Caco-2 (cell line): ENCODE data around the gene SATB2. TPM values are rescaled to one million over a fixed set of nuclear protein-coding genes. Genes with fewer than 3 reads are reported as not detected.

Source experiments
- BruUV-seq: library from RNA; stranded (reverse); fragments of 400-500 nt; replicated peaks from 2 replicates; lab custom pipeline; 2021; lab: Mats Ljungman, UMichigan
- CTCF ChIA-PET: fragments of 300-600 bp; sonication (Branson Sonifier 250); formaldehyde crosslinking; loops from one replicate; lab custom pipeline; 2022; ENCODE audit warnings: antibody characterized with exemption; lab: Charles Lee
- POLR2A ChIA-PET: fragments of 300-600 bp; sonication (Branson Sonifier 250); formaldehyde crosslinking; loops from one replicate; lab custom pipeline; 2022; ENCODE audit warnings: antibody characterized with exemption; lab: Charles Lee
- DNase-seq, 2 experiments: peaks; one replicate each; pipeline versions ENCODE4 v3.0.0 to v3.0.0-alpha.2; 2020 to 2022
- H3K27me3 ChIP-seq: replicated peaks from 2 replicates; pipeline ENCODE4 v1.6.0; 2011; ENCODE audit warnings: low read length; ENCODE audit not compliant: control insufficient read depth, insufficient read depth
- H3K36me3 ChIP-seq: 2 replicates; pipeline ENCODE4 v1.5.1; 2011; ENCODE audit warnings: low read length; ENCODE audit not compliant: control insufficient read depth, insufficient read depth
- H3K4me1 ChIP-seq: fragments of 250-450 bp; sonication (Bioruptor Pico); 2 replicates; pipeline ENCODE4 v1.5.1; 2020; ENCODE audit warnings: mild to moderate bottlenecking
- H3K4me3 ChIP-seq: 2 replicates; pipeline ENCODE4 v1.5.1; 2011; ENCODE audit warnings: low read depth, mild to moderate bottlenecking, control low read depth, low read length
- H3K9me3 ChIP-seq: fragments of 250-450 bp; sonication (Bioruptor Pico); 2 replicates; pipeline ENCODE4 v1.5.1; 2020; ENCODE audit warnings: mild to moderate bottlenecking, moderate library complexity
- H3K27ac Mint-ChIP-seq: one replicate; pipeline ENCODE4 v1.8.0; 2022; ENCODE audit warnings: mixed read lengths; ENCODE audit not compliant: unreplicated experiment
- H3K27me3 Mint-ChIP-seq: one replicate; pipeline ENCODE4 v1.8.0; 2022; ENCODE audit warnings: mixed read lengths; ENCODE audit not compliant: insufficient read depth, unreplicated experiment
- H3K36me3 Mint-ChIP-seq: one replicate; pipeline ENCODE4 v1.8.0; 2022; ENCODE audit warnings: mild to moderate bottlenecking, mixed read lengths; ENCODE audit not compliant: insufficient read depth, unreplicated experiment
- H3K4me1 Mint-ChIP-seq: one replicate; pipeline ENCODE4 v1.8.0; 2022; ENCODE audit warnings: low read depth, mixed read lengths; ENCODE audit not compliant: unreplicated experiment
- H3K4me3 Mint-ChIP-seq: one replicate; pipeline ENCODE4 v1.8.0; 2022; ENCODE audit warnings: mild to moderate bottlenecking, moderate library complexity, mixed read lengths; ENCODE audit not compliant: unreplicated experiment
- H3K9me3 Mint-ChIP-seq: one replicate; pipeline ENCODE4 v1.8.0; 2022; ENCODE audit warnings: mixed read lengths; ENCODE audit not compliant: unreplicated experiment
- CTCF ChIP-seq, 2 experiments: fragments of 200-600 bp in 1 of 2; IDR thresholded peaks; 1 replicate in 1 of 2; 2 replicates in 1 of 2; pipeline versions ENCODE4 v1.5.1 to v1.8.0; 2011 to 2022; ENCODE audit warnings: antibody characterized with exemption in 1 of 2, control low read depth in 1 of 2, inconsistent platforms in 1 of 2, low read depth in 1 of 2, low read length in 1 of 2, mild to moderate bottlenecking in 1 of 2, moderate library complexity in 1 of 2; ENCODE audit not compliant: insufficient read depth in 1 of 2, severe bottlenecking in 1 of 2, unreplicated experiment in 1 of 2
- intact Hi-C: fragments of 100-400 bp; cut with micrococcal nuclease; formaldehyde crosslinking; loops from one replicate; pipeline ENCODE4 v1.10.0; 2022; ENCODE audit not compliant: unreplicated experiment
- total RNA-seq: library from RNA; stranded (reverse); gene quantifications from 2 replicates; pipeline ENCODE4 v1.2.3, GENCODE V29; 2022

Gene SATB2
- total RNA-seq, 1 experiment from 2014 or later = 1.1 TPM

GRCh38 chr2:199257261-199258224 is 200.2 kb downstream of the SATB2 start:
- H3K27ac Mint-ChIP-seq = no peak overlapping the region
- H3K4me3 ChIP-seq = no peak overlapping the region
- H3K9me3 ChIP-seq = no peaks in the 10 kb centered on the region
- no peaks in the 10 kb centered on the region for H3K4me1 Mint-ChIP-seq
- H3K27me3 ChIP-seq = no peaks in the 10 kb centered on the region
- no peak overlapping the region for H3K4me3 Mint-ChIP-seq
- no peaks in the 10 kb centered on the region for H3K36me3 Mint-ChIP-seq
- H3K4me1 ChIP-seq = no peaks in the 10 kb centered on the region
- H3K36me3 ChIP-seq = no peaks in the 10 kb centered on the region
- H3K27me3 Mint-ChIP-seq = peaks cover 2% of the 10 kb centered on the region
- H3K9me3 Mint-ChIP-seq = peaks cover 15% of the 10 kb centered on the region
- no peak for TF ChIP-seq CTCF (IDR thresholded peaks at IDR 0.05; ENCODE audit: insufficient read depth in 1 of 2, low read depth in 1 of 2, low read length in 1 of 2, severe bottlenecking in 1 of 2, unreplicated experiment in 1 of 2)
- ChIA-PET POLR2A (no interaction called here), CTCF (no interaction called here)
- intact Hi-C loops = no loop called here
- no TSS peak for BruUV-seq
- no peak for DNase-seq

- CTCF ChIA-PET = no interaction called here
- Histone ChIP-seq H3K36me3 (no peaks in the 10 kb centered on the region), H3K27me3 (no peaks in the 10 kb centered on the region), H3K9me3 (no peaks in the 10 kb centered on the region), H3K4me3 (no peak overlapping the region), H3K4me1 (no peaks in the 10 kb centered on the region)
- no TSS peak for BruUV-seq
- Mint-ChIP-seq H3K36me3 (no peaks in the 10 kb centered on the region), H3K9me3 (no peaks in the 10 kb centered on the region), H3K27ac (no peak overlapping the region), H3K4me3 (no peak overlapping the region), H3K27me3 (no peaks in the 10 kb centered on the region), H3K4me1 (no peaks in the 10 kb centered on the region)
- DNase-seq = no peak
- TF ChIP-seq CTCF (IDR thresholded peaks at IDR 0.05; ENCODE audit: insufficient read depth in 1 of 2, low read depth in 1 of 2, low read length in 1 of 2, severe bottlenecking in 1 of 2, unreplicated experiment in 1 of 2) = no peak
- POLR2A ChIA-PET = no interaction called here
- intact Hi-C loops = no loop called here
These were observed 227.6 kb downstream of the SATB2 start for GRCh38 chr2:199230091-199230490.

GRCh38 chr2:199228887-199229819 is 228.6 kb downstream of the SATB2 start:
- Histone ChIP-seq H3K4me3 (no peak overlapping the region), H3K27me3 (no peaks in the 10 kb centered on the region), H3K36me3 (no peaks in the 10 kb centered on the region), H3K4me1 (no peaks in the 10 kb centered on the region), H3K9me3 (no peaks in the 10 kb centered on the region)
- Mint-ChIP-seq H3K4me1 (no peaks in the 10 kb centered on the region), H3K27me3 (no peaks in the 10 kb centered on the region), H3K9me3 (no peaks in the 10 kb centered on the region), H3K4me3 (no peak overlapping the region), H3K36me3 (no peaks in the 10 kb centered on the region), H3K27ac (no peak overlapping the region)
- DNase-seq = no peak
- ChIA-PET POLR2A (no interaction called here), CTCF (no interaction called here)
- TF ChIP-seq CTCF (IDR thresholded peaks at IDR 0.05; ENCODE audit: insufficient read depth in 1 of 2, low read depth in 1 of 2, low read length in 1 of 2, severe bottlenecking in 1 of 2, unreplicated experiment in 1 of 2) = no peak
- BruUV-seq = no TSS peak
- intact Hi-C loops = no loop called here
